GM19351 (cell line): Measurements from ENCODE around the gene LSM7.
"Not testable (repeated sequence)": the region's sequence is repeated elsewhere in the genome, so short reads cannot be mapped to it uniquely, and the experiment has no call there.

Source experiments
- ATAC-seq: cut with Tn5 transposase; IDR thresholded peaks from one replicate; pipeline ENCODE4 v1.9.1; 2021; ENCODE audit warnings: mild to moderate bottlenecking, moderate library complexity; ENCODE audit not compliant: unreplicated experiment

LSM7 gene

DNA sequence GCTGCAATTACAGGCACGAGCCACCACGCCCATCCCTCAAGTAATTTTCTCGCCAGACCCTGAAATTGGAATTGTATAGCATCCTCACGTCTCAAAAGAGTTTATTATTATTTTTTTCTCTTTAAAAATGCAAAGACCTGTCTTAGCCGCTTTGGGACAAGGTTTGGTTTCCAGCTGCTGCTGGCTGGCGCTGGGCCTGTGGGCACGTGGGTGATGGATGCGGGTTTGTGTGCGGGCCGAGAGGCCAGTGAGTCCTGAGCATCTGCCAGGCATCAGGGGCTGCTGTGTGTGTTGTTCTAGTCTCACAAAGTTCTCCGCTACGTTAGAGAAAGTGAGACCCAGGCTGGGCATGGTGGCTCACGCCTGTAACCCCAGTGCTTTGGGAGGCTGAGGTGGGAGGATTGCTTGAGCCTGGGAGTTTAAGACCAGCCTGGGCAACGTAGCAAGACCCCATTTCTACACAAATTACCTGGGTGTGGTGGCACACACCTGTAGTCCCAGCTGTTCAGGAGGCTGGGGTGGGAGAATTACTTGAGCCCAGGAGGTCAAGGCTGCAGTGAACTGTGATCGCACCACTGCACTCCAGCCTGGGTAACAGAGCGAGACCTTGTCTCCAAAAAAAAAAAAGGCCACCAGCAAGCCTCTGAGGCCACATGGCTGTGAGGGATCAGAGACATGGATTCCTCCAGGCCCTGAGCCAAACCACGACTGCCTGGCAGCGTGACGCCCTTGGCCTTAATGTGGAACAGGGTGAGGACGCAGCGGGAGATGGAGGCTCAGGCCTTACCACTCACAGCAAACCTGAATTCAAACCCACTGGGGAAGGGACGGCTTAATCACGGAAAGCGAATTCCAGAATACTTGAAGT, 27.0 kb upstream of the LSM7 start:
- ATAC-seq, result no peak

DNA sequence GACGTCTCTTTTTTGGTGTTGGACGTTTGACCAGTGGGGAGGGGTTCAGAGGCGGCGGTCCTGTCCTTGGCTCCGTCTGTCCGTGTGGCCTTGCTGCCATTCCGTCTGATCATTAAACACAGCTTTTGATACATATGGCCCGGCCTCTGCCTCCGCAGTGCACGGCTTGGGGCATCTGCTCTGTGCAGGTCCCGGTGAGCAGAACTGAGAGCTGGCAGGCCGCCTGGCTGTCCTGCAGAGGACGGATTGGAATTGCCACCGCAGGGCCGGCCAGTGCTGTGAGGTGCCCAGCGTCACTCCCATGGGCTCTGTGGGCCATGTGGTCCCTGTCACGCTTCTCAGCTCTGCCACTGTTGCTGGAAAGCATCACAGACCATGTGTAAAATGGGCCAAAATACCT, 26.3 kb upstream of the LSM7 start:
- ATAC-seq, result no peak

DNA sequence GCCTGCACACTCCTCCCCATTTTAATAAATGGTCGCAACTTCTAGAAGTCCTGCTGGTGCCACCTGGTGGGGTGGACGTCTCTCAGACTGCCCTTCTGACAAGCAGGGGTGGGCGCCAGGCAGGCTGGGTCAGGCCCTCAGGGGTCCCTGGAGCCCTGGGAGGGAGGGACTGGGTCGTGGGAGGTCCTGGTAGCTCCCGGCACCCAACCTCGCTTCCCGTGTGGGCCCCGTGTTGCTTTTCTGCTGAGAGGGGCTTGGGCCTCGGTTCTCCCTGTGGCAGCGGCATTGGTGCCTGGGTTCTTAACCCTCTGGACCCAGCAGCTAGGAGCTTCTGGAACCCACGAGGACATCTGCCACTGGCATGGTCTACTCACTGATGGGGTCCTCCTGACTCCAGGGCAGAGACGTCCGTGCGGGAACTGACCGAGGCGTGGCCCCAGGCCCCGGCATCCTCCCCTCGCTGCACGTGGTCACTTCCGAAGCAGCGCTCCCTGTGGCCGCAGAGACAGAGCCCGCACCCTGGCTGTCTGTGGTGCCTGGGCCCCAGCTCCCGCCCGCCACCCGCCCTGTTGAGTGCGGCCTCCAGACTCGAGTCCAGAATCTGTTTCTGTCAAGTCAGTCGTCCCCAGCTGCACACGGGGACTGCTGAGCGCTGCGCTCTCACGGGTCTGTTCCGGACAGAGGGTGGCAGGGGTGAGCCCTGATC, 25.7 kb upstream of the LSM7 start:
- no peak for ATAC-seq

DNA sequence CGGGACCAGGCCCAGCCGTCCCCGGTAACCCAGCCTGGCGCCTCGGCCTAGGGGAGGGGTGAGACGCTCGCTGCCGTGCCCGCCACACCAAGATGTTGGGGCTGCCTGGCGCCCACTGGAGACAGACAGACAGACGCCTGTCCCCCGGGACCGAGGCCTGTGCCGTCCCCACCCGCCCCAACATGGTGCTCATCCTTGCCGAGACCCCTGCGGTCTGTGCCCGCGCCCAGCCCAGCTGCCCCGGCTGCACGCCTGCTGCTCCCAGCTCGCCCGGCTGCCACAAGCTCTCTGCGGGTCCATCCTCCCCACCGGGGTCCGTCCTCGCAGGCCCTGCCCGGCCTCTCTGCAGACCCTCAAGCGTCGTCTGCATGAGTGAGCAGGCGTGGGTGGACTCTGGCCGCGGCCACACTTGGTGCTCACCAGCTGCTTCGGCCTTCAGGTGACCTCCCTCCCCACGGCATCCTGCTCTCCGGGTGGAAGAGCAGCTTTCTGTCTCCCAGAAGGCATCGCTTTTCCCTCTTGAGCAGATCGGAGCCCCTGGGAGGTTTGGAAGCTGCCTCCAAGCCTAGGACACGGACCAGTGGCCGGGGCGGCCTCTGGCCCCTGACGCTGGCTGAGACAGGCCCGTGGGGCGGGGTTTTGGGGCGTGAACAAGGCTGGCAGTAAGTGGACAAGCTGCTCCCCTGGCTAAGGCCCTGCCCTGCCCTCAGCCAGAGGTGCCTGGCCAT, 24.9 kb upstream of the LSM7 start:
- ATAC-seq, result no peak

DNA sequence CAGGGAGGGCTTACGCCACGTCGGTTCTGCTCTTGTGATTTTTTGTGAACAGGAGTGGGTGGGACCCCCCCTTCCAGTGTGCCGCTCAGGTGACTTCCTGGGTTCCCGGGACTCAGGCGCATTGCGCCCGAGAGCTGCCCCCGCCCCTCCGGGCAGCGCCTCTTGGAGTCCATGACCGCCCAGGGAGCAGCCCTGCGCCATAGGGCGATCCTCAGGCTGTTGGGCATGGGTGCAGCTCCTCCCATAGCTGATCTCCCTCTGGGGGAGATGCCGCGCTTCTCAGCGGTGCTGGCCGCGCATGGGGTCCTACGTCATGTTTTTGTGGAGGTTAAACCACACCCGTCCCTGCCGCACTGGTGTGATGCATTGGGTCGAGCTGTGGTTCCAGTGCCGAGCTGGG, 23.7 kb upstream of the LSM7 start:
- no peak for ATAC-seq

DNA sequence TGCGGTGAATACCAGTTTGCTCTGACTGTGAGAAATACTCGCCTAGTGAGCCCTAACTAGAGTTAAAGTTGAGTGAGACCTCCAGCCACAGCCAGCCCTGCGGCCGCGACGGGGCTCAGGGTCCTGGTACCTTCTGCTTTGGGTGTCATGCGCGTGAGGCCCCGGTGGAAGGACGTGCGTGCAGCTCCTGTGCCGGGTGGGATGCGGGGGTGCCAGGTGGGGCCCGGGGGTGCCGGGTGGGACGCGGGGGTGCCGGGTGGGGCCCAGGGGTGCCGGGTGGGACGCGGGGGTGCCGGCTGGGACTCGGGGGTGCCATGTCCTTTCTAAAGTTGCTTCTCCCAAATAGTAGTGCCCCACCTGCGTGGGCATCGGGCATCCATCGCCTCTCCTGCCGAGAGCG, 23.2 kb upstream of the LSM7 start:
- no peak for ATAC-seq

DNA sequence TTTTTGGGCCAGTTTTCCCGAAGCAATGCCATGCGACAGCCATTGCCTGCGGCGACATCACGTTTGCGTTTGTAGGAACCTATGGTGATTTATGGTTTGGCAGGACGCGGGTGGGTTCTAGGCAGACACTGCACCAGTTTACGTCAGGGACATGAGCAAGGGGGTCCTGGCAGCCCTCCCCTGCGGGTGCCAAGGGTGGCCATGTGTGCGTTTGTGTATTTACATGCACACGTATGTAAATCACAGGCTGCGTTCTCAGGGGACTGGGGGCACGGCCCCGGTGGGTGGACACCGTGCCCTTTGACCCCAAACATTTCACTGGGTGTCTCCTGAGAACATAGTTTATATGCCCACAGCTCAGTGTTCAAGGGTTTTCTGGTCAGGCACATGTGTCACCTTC, 22.3 kb upstream of the LSM7 start:
- ATAC-seq, result no peak

DNA sequence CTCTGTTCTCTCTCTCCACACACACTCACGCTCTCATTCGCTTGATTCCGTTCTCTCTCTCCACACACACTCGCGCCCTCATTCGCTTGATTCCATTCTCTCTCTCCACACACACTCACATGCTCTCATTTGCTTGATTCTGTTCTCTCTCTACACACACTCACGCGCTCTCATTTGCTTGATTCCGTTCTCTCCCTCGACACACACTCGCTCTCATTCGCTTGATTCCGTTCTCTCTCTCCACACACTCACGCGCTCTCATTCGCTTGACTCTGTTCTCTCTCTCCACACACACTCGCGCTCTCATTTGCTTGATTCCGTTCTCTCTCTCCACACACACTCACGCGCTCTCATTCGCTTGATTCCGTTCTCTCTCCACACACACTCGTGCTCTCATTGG, 21.4 kb upstream of the LSM7 start:
- ATAC-seq, result not testable (repeated sequence)

DNA sequence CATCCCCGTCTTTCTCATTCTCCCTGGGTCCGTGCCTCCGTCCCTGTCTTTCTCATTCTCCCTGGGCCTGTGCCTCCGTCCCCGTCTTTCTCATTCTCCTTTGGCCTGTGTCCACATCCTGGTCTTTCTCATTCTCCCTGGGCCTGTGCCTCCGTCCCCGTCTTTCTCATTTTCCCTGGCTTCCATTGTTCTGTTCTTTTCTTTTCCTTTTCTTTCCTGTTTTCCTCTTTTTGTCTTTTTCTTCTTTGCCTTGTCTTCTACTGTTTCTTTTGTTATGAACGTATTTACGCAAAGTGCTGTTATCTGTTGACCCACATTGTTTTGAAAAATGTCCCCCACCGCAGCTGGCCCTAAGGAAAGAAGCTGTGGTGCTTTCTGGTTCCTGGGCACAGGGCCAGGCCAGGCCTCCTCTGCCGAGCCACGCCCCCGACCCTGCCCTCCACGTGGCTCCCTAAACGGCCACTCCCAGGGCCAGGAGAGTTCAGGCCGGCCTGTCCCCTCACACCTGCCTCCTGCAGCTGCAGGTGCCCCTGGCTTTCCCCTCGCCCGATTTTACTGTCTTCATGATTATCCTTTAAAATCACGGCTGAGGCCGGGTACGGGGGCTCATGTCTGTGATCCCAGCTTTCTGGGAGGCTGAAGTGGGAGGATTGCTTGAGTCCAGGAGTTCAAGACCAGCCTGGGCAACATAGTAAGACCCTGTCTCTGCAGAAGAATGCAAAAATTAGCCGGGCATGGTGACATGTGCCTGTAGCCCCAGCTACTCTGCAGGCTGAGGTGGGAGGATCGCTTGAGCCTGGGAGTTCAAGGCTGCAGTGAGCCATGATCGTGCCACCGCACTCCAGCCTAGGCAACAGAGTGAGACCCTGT, 17.6 kb upstream of the LSM7 start:
- ATAC-seq, result no peak

DNA sequence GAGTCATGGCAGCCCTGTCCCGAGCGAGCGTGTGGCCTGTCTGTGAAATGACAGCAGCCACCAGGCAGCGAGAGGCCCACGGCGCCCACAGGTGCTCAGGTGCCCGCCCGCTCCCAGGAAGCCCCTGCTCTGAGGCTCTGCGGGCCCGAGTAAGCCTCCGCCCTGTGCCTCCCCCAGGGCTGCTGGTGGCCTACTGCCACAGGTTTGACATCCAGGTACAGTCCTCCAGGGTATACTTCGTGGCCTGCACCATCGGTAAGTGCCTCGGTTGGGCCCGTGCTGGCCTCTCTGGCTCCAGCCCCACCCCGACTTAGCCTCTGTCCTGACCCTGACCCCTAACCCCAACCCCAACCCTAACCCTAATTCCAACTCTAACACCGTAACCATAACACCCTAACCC, 16.7 kb upstream of the LSM7 start:
- ATAC-seq, result no peak

DNA sequence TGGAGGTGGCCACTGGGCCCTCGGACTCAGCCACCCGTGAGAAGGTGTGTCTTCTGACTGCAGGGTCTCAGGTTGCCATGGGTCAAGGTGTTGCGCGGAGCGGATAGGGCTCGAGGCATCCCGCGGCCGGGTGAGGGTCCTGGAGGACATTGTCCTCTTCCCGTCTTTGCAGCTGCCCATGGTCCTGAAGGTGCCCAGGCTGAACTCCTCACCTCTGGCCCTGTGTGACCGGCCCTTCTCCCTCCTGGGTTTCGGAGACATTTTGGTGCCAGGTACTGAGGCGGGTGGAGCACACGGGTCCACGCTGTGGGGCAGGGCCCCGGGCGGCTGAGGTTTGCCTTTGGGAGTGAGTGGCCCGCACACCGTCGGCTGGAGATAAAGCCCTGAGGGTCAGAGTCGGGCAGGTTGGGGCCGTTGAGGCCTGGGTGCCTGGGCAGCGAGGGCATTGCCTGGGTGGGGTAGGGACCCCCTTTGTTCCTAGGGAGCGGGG, 16.0 kb upstream of the LSM7 start:
- ATAC-seq, result no peak

DNA sequence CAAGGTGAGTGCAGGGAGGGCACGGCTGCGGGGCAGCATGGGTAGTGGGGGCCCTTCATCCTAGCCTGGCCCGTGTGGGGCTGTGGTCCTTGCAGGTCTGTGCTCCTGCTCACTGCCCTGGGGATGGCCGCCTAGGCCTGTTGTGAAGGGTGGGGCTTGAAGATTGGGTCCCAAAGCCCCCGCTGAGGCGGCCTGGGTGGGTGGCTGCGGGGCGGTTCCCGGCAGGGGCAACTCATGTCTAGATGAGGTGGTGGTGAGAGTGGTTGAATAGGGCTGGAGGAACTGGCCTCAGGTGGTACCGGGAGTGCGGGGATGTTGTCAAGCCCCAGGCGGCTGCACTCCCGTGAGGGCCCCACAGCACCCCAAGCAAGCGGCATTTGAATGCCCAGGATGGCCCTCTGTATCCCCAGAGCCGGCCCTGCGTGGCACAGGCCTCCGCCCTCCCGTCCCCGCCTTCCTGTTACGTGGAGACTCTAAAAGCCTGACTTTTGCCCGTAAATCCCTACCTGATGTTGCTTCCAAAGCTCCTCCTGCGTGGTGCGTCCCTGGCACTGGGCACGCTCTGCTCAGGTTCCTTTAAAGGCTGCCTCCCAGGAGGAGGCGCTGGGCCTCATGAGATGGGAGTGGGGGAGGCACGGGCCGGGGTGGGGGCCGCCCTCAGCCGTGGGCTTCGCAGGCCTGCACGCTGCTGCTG, 15.1 kb upstream of the LSM7 start:
- no peak for ATAC-seq

DNA sequence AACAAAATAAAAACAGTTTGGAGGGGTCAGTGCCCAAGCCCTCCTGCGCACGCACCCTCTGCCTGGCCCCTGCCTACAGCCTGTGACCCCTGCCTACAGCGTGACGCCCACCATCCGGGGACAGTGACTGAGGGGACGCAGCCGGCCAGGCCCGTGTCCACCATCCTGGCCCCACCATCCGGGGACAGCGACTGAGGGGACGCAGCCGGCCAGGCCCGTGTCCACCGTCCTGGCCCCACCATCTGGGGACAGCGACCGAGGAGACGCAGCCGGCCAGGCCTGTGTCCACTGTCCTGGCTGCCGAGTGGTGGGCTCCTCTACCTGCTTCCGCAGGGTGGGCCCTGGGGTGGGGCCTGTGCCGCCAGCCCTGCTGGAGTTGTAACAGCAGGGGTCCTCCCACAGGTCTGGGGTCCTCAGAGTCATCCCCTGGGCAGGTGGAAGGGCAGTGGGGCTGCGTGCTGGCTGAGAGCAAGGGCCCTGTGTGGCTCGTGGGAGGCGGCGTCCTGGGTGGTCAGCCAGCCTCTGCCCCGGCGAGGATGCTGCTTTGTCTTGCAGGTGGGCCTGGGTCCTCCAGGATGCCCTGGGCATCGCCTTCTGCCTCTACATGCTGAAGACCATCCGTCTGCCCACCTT, 14.4 kb upstream of the LSM7 start:
- ATAC-seq, result no peak

DNA sequence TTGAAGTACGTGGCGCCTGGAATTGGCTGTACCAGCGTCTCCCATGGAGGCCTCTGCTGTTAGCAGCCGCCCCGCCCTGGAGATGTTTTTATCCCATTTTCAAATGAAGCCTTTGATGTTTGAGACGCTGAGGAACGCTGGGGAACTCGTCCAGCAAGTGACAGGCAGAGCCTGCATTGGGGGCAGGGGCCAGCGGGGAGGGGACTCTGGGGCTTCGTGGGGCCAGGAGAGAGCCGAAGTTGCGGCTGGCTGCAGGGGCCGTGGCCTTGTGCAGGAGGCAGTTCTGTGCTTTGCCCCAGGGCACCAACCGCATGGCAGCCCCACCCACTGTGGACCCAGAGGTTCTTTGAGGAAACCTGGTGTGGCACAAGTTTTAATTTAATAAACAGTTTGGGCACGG, 13.6 kb upstream of the LSM7 start:
- ATAC-seq, result no peak

DNA sequence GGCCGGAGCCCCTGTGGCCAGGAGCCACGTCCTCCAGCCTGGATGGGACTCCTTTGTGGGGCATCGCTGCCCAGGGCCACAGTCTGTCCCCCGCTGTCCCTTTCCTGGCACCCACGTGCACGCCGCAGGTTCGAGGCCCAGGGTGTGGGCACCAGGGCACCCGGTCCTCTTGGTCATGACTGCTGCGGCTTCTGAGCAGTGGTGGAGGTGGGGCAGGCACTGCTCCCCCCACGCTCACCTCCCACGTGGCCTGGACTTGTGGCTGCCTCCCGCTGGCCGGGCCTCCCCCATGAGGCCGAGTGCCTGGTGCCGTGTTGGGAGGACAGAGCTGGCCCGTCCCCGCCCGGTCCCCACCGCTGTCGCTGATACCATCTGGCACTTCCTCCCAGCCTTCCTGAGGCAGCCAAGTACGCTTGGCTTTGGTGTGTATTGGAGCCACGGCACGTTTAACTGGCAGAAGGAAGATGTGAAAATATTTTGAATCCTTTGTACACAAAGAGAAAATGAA, 12.9 kb upstream of the LSM7 start:
- ATAC-seq, result no peak

DNA sequence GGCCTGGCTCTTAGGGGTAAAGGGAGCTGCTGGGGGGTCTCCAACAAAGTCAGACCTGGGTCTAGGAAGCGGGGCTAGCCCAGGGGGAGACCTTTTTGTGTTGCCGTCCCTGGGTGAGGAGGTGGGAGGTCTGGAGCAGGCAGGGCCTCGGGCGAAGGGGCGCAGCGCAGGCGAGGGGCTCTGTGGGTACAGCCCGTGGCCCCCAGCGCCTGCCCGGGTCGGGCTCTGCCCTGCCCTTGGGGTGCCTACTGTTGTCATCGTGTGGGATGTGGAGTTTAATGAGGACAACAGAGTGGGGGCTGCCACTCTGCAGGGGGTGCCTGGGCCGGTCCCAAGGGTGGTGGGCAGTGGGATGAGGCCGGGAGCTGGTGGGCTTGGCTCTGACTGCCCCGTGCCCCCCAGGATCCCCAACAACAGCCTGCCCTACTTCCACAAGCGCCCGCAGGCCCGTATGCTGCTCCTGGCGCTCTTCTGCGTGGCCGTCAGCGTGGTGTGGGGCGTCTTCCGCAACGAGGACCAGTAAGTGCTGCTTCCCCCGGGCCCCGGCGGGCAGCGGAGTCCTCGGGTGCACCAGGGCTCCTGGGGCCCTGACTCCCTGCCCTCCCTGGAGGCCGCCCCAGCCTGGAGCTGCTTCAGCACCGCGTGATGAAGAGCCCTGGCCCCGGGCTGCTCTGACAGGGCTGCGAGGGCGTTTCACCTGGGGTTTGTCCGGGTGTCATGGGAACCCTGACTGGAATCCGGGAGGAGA, 12.3 kb upstream of the LSM7 start:
- ATAC-seq, result no peak

DNA sequence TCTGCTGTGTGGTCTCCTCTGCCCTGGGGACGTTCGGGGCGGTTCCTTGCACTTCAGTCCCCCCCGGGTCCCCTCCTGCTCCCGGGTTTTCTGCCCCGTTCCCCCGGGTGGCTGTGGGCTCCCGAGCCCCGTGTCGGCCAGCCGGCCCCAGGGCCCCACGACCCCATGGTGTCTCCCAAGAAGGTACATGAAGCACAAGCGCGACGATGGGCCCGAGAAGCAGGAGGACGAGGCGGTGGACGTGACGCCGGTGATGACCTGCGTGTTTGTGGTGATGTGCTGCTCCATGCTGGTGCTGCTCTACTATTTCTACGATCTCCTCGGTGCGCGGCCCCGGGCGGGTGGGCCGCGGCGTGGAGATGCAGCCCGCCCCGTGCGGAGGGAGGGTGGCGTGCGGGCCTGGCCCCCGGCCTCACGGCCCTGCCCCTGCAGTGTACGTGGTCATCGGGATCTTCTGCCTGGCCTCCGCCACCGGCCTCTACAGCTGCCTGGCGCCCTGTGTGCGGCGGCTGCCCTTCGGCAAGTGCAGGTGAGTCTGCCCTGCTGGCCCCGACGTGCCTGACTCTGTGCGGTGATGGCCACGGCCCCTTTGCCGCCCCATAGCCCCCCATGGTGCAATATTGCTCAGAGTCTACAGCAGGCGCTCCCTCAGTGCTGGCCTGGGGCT, 11.4 kb upstream of the LSM7 start:
- ATAC-seq, result no peak
